A673 (cell line): ENCODE measurements around the gene KRT74.

ENCODE experiments used
- EZH2 ChIP-seq: fragments of 200-600 bp; sonication (generic); IDR thresholded peaks from 2 replicates; pipeline ENCODE4 v1.6.1; 2017; ENCODE audit warnings: borderline replicate concordance, low read depth, mild to moderate bottlenecking, mixed read lengths, antibody characterized with exemption, low read length; ENCODE audit not compliant: poor library complexity, severe bottlenecking
- TF ChIP-seq, protein P1 (sequence below): fragments of 300-800, 200-600 bp; sonication (generic); conservative IDR thresholded peaks from 2 replicates; pipeline ENCODE4 v1.5.1; 2017; ENCODE audit warnings: low read depth, mild to moderate bottlenecking, antibody characterized with exemption, low read length, moderate library complexity, mixed read lengths

DNA sequence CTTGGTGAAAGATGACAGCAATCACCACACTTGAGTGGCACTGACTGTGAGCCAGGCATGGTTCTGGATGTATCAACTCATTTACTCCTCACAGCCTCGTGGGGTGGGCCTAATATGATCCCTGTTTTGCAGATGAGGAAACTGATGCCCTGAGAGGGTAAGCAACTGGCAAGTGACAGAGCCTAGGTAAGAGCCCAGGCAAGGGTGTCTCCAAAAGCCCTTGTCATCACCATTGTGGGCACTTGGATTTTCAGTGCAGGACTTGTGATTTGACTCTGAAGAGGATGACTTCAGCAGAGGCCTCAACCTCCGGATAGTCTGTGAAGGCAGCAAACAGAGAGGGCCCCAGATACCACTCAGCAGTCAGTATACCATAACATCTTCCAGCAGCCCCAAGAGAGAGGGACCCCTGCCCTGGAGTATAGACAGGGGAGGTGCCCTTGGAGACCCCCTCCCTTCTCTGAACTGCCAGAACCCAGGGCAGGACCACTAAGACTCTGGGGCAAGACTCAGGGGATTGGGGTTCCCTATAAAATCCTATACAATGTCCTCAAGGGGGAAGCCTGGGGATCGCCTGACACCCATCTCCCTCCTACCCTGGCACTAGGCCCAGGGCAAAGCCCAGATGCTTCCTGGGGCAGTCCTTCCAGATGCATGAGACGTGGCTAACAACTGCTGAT lies 46.4 kb downstream of the KRT74 start:
- TF ChIP-seq, protein P1, sequence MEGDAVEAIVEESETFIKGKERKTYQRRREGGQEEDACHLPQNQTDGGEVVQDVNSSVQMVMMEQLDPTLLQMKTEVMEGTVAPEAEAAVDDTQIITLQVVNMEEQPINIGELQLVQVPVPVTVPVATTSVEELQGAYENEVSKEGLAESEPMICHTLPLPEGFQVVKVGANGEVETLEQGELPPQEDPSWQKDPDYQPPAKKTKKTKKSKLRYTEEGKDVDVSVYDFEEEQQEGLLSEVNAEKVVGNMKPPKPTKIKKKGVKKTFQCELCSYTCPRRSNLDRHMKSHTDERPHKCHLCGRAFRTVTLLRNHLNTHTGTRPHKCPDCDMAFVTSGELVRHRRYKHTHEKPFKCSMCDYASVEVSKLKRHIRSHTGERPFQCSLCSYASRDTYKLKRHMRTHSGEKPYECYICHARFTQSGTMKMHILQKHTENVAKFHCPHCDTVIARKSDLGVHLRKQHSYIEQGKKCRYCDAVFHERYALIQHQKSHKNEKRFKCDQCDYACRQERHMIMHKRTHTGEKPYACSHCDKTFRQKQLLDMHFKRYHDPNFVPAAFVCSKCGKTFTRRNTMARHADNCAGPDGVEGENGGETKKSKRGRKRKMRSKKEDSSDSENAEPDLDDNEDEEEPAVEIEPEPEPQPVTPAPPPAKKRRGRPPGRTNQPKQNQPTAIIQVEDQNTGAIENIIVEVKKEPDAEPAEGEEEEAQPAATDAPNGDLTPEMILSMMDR = no peak
- TF ChIP-seq EZH2 = no peak
